GM19452 (cell line): ENCODE data around the gene SH3D21.

ENCODE experiments used
- ATAC-seq: cut with Tn5 transposase; IDR thresholded peaks from one replicate; pipeline ENCODE4 v1.9.1; 2021; ENCODE audit not compliant: unreplicated experiment

The SH3D21 gene

DNA sequence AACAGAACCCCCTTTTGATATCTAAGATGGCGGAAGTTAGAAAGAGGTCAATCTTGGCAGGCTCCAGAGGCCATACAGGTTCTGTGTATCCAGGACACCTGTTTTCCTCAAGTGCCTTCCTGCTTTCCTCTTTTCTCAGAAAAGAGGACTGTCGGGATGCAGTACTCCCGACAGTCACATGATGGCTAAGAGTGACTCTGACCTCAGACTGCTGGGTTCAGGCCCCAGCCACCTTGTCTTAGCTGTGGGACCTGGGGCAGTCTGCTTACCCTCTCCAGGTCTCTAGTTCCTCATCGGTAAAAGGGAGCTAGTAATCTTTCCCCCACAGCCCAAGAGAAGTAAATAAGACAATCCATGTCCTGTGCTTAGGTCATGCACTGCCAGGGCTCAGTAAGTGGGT is 49.6 kb downstream of the SH3D21 start:
- no peak for ATAC-seq

DNA sequence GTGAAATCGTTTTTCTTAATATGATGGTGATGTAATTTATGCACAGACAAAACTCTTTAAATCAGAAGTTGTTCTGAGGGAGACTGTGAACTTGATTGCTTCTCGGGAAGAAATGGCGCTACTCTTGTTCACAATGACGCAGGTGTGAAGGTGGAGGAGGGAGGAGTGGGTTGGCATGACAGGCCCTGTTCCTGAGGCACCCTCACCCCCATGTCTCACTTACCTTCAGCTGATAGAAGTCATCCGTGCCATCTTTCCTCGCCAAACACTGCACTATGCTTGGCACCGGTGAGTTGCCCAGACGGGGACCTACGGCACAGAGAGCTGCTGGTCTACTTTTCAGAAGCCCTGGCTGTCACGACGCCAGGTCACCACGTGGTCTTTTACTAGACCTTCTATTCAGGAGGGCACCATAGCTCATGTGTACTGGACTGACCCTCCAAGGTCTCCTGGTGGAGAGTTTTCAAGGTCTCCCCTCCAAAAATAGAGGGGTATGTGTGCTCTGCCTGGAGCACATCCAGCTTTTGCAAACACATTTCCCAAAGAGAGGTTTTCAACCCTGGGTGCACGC is 52.4 kb downstream of the SH3D21 start:
- no peak for ATAC-seq

DNA sequence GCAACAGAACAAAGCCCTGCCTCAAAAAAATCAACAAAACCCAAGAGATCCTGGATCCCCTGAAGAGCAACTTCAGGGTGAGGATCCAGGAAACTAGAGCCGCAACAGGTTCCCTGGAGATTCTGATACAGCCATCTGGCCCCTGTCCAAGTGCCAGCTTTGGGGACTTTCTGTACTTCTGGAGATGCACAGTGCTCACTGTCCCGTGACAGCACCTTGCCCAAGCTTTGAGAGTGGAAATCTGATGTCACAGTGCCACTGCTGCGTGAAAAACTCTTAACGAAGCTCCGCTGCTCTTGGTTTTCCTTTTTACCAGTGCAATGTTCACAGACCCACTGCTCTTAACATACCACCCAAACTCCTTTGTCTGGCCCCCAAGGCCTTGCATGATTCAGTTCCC is 53.2 kb downstream of the SH3D21 start:
- no peak for ATAC-seq

DNA sequence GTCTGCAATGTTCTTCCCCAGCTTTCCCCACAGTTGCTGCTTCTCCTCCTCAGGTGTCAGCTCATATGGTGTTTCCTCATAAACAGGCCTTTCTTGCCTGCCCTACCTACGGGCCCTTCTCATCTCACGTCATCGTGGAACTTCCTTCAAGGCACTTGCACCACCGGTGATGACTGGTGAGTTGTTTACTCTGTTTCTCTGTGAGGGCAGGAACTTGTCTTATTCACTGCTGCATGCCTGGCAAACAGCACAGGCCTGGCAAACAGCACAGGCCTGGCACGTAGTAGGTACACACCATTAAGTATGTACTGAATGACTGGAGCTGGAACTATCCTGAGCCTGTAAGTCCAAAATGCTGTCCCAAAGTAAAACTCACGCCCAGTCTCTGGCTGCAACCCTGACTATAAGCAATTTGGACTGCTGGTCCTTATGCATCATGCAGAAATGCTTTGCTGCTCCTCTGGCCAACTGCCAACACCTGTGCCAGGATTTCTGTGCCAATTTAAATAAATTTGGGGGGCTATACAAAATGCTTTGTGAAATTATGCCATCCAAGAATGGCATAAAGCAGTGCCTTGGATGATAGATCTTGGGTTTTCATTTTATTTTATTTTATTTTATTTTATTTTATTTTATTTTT is 53.9 kb downstream of the SH3D21 start:
- ATAC-seq: no peak

DNA sequence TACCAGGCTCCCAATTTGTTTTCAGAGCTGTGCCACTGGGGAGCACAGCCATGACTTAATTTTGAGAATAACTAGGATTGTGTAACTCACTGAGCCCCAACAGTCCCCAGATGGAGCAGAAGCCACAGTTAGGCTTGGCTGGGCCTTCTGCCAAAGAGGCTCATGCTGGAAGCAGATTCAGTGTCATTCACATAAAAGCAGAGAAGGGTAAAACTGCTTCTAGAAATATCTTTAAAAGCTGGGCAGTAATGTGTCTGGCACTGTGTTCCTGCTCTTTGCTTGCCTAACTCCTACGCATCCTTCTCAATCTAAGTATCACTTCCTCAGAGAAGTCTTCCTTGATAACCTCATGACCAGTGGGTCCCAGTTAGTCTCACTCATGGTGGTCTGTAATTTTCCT is 59.2 kb downstream of the SH3D21 start:
- ATAC-seq: no peak

DNA sequence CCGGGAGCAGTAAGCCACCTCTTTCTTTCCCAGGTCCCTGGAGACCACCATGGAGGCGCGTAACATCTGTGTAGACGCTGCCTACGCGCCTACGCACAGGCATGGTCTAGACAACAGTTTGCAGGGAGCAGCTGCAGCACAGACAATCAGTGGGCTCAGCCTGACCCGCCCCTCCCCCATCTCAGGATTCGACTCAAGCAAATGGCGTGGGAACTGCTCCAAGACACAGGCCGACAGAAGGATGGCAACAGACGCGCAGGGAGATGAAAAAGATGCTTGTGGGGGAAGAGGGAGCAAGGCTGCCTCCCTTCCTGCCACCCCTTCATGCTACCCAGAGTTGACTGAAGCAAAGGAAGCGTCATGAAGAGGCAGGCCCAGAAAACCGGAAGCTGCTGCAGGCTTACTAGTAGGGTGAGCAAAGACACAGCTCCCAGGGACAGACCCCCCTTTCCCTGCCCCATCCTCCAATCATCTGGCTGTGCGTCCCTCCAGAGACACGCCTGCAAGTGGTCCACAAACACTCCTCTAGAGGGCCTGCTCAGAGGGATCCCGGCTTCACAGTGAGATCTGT is 60.0 kb downstream of the SH3D21 start:
- no peak for ATAC-seq

DNA sequence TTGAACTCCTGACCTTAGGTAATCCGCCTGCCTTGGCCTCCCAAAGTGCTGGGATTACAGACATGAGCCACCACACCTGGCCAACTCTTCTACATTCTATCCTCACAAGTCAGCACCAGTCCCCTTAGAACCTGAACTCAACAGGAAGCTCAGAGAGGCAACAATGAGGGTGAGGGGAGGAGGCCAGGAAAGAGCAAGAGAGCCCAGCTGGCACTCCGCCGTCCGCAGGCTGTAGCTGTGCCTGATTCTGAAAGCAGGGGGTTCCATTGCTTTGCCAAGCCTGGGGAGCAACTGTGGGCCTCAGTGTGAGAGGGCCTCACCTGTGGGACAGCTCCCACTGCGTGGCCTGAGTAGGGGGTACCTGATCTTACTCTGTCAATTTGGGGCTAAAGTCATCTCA is 60.9 kb downstream of the SH3D21 start:
- no peak for ATAC-seq

DNA sequence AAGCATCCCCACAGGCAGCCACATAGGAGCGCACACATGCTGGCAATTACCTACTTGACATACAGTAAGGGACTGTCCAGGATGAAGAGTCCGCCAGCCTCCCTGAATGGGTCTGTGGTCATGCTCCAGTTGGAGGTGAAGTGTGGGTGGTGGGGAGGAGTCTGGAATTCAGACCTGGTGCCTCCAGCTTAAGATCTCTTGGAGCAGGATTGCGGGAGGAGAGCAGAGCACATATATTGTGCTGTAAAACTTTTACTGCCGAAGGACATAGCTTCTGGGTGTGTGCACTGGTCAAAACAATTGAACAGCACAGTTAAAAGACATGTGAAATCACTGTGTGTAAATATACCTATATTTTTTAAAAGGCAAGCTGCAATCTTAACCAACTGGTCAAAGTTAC is 61.6 kb downstream of the SH3D21 start:
- no peak for ATAC-seq

DNA sequence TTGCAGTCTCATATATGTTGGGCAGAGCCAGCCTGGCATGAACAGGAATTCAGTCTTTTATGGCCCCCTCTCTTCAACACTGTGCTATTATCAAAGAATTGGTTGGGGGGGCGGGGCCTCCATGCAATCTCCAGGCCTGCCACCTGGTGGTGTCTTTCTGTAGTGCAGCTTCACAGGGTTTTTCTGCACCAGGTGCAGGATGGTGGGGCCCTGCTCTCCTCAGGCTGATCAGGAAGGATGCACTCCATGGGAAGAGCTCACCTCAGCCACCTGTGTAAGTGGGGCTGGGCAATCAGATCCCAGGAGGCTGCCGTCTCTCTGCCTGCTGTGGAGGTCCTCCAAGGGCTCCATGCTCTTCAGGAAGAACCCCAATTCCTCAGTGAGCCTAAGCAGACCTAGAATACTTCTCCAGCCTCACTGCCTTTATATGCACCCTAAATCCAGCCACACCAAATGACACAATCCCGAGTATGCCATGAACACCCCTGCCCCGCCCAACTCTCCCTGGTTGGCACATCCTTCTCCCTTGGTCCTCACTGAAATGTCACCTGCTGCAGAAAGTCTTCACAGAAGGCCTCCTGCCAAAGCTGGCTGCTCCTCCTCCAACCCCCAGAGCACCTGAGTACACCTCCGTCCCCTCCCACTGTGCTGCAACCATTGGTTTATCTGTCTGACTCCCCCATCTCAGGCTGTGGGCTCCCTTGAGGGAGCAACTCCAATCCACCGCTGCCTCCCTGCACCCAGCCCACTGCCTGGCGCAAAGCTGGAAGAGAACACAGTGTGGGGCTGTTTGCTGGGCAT is 63.1 kb downstream of the SH3D21 start:
- no peak for ATAC-seq
